ENCODE measurements around the gene FIBCD1. TPM values are rescaled to one million over a fixed set of nuclear protein-coding genes. Genes with fewer than 3 reads are reported as not detected.

FIBCD1 gene
- polyA plus RNA-seq, 1 of the 3 experiments (the other 2 are of a cell fraction), result 1.3 TPM

DNA sequence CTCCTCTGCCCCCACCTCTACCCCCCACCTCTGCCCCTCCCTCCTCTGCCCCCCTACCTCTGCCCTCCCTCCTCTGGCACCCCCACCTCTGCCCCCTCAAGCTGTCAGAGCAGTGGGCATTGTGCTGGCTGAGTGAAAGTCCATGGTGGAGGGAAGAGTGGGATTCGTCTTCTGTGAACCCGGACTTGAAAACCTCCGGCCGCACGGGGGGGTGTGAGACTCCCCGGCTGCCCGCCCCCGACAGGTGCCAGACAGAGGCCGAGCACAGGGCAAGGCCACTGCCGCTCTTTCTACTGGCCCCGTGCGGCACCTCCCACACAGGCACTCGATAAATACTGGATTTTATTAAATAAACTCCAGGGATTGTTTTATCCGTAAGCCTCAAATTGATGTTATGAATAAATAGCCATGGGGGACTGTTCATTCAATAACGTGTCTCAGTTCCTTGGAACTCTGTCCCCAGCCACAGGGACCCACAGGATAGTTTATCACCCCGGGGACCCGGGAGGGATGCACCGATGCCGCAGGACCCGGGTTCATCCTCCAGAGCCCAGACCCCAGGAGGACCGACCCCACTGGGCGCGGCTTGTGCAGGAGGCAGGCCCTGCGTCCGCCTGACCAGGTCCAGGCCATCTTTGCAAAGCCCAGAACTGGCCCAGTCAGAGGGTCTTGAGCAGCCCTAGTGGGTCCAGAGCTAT, 39.8 kb downstream of the FIBCD1 start:
- TF ChIP-seq POLR2AphosphoS5 (IDR thresholded peaks at IDR 0.05; ENCODE audit: low read depth, low read length) (no peak), REST (IDR thresholded peaks at IDR 0.05; ENCODE audit: low read depth, low read length) (no peak), SMC3 (IDR thresholded peaks at IDR 0.05; ENCODE audit: low read depth, low read length) (no peak), TAF1 (IDR thresholded peaks at IDR 0.05; ENCODE audit: borderline replicate concordance, low read depth, low read length) (no peak), TEAD4 (IDR thresholded peaks at IDR 0.05; ENCODE audit: borderline replicate concordance, insufficient read depth) (no peak), RXRA (IDR thresholded peaks at IDR 0.05; ENCODE audit: borderline replicate concordance, low read depth) (no peak), JUND (IDR thresholded peaks at IDR 0.05) (no peak), USF1 (IDR thresholded peaks at IDR 0.05; ENCODE audit: borderline replicate concordance, low read depth) (no peak), USF2 (IDR thresholded peaks at IDR 0.05; ENCODE audit: borderline replicate concordance, low read depth, low read length) (no peak), MAX (IDR thresholded peaks at IDR 0.05; ENCODE audit: low read depth) (no peak), FOXM1 (IDR thresholded peaks at IDR 0.05; ENCODE audit: low read depth) (no peak)
- CTCF ChIA-PET, result interaction anchor here (1.1 to 2.0 kb wide), 3 partner anchors 32 to 99 kb away, joined by 3 to 7 read pairs (median 4); no protein-coding TSS in a partner anchor
- Histone ChIP-seq H3K4me3 (ENCODE audit: low read depth in 2 of 2, low read length in 1 of 2) (no peak overlapping the region), H3K4me1 (ENCODE audit: control insufficient read depth in 1 of 2, insufficient read depth in 2 of 2, low read depth in 1 of 2, low read length in 1 of 2) (peaks cover 0 to 3% of the 10 kb centered on the region in 2 experiments; a peak in 1 of 4 replicates), H3F3A (replicated peaks; ENCODE audit: insufficient read depth) (no peaks in the 10 kb centered on the region), H3K9me2 (no peaks in the 10 kb centered on the region), H4K20me1 (ENCODE audit: insufficient read depth) (0 out of 2 replicates have a peak, but pooled peaks cover 7% of the 10 kb centered on the region), H3K27ac (ENCODE audit: low read depth in 2 of 2, low read length in 1 of 2) (no peak overlapping the region), H3K4me2 (no peak overlapping the region), H3K9me3 (no peaks in the 10 kb centered on the region), H3K27me3 (ENCODE audit: insufficient read depth) (no peaks in the 10 kb centered on the region), H3K9ac (no peak overlapping the region), H2AFZ (ENCODE audit: low read depth) (no peak overlapping the region), H3K36me3 (replicated peaks in 1 of 2; ENCODE audit: control insufficient read depth in 1 of 2, insufficient read depth in 2 of 2, low read length in 1 of 2) (peaks cover 0 to 3% of the 10 kb centered on the region in 2 experiments), H3K79me2 (ENCODE audit: insufficient read depth) (no peaks in the 10 kb centered on the region)
- 31% methylated on average over 15 of the region's 25 CpGs for WGBS (ENCODE audit: low lambda C conversion rate)
- POLR2A ChIA-PET, result no interaction called here
- no peak for DNase-seq
